ENCODE results near the gene ADAMTSL1.

DNA sequence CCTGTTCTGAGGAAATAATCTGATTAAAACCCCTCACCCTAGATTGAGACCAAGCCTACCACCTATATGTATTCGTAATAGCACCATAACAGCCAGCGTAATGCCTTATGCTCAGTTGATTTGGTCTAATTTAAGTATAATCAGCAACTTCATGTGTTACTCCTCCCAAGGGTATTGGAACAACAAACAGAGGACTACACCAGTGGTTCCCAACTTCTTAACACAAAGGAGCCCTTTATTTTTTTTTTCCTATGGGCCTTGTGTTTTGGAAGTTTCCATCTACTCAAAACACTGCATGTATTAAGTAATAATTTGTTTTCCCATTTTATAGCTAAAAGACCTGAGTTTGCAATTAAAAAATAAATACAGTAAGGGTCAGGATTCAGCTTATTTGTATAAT lies 140.7 kb downstream of the ADAMTSL1 start:
- TF ChIP-seq, protein P1, sequence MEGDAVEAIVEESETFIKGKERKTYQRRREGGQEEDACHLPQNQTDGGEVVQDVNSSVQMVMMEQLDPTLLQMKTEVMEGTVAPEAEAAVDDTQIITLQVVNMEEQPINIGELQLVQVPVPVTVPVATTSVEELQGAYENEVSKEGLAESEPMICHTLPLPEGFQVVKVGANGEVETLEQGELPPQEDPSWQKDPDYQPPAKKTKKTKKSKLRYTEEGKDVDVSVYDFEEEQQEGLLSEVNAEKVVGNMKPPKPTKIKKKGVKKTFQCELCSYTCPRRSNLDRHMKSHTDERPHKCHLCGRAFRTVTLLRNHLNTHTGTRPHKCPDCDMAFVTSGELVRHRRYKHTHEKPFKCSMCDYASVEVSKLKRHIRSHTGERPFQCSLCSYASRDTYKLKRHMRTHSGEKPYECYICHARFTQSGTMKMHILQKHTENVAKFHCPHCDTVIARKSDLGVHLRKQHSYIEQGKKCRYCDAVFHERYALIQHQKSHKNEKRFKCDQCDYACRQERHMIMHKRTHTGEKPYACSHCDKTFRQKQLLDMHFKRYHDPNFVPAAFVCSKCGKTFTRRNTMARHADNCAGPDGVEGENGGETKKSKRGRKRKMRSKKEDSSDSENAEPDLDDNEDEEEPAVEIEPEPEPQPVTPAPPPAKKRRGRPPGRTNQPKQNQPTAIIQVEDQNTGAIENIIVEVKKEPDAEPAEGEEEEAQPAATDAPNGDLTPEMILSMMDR (IDR thresholded peaks at IDR 0.05): no peak
- TF ChIP-seq POLR2A (IDR thresholded peaks at IDR 0.05) (no peak), POLR2AphosphoS5 (IDR thresholded peaks at IDR 0.05) (no peak), EP300 (IDR thresholded peaks at IDR 0.05) (no peak)
